Breast epithelium (tissue), 3 donors: ENCODE measurements around the gene ROCK2.

Source experiments
- CTCF ChIP-seq, 3 donors: fragments of 450-650 bp; IDR thresholded peaks; one replicate each; pipeline ENCODE4 v1.5.1; 2016 to 2017; ENCODE audit warnings: antibody characterized with exemption in 3 of 3, mild to moderate bottlenecking in 3 of 3, moderate library complexity in 3 of 3
- POLR2A ChIP-seq: fragments of 450-650 bp; IDR thresholded peaks from one replicate; pipeline ENCODE4 v1.6.1; 2016; ENCODE audit warnings: antibody characterized with exemption, mild to moderate bottlenecking, moderate library complexity
- POLR2AphosphoS5 ChIP-seq, 3 donors: sonication (generic); formaldehyde crosslinking; IDR thresholded peaks; one replicate each; pipeline ENCODE4 v1.6.1; 2017; ENCODE audit warnings: antibody characterized with exemption in 3 of 3

DNA sequence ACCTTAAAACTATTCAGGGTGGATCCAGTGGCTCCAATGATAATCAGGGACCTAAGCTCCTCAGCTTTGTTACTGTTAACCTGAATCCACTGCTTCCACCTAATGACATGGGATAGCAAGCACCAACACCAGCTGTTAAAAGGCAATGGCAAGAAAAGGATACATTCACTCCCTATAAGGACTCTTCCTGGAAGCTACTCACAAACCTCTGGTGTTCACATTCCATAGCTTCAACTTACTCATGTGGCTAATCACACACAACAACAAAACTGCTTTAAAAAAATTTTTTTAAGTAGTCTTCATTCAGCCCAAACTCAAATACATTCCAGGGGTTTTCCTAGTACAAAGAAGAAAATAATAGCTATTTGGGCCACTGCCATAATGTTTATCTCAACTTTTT is 24.5 kb downstream of the ROCK2 start:
- TF ChIP-seq CTCF (IDR thresholded peaks at IDR 0.05): no peak
- no peak for TF ChIP-seq POLR2A
- no peak for TF ChIP-seq POLR2AphosphoS5 (IDR thresholded peaks at IDR 0.05)
